ENCODE results near the gene PIK3R2. TPM values are rescaled to one million over a fixed set of nuclear protein-coding genes. Genes with fewer than 3 reads are reported as not detected.

PIK3R2 gene
- total and polyA plus RNA-seq, 2 of the 13 experiments (the other 11 are each of a cell fraction or from before 2014, with no cell fraction given): 18.6 to 25.3 TPM

- TF ChIP-seq, protein P1, sequence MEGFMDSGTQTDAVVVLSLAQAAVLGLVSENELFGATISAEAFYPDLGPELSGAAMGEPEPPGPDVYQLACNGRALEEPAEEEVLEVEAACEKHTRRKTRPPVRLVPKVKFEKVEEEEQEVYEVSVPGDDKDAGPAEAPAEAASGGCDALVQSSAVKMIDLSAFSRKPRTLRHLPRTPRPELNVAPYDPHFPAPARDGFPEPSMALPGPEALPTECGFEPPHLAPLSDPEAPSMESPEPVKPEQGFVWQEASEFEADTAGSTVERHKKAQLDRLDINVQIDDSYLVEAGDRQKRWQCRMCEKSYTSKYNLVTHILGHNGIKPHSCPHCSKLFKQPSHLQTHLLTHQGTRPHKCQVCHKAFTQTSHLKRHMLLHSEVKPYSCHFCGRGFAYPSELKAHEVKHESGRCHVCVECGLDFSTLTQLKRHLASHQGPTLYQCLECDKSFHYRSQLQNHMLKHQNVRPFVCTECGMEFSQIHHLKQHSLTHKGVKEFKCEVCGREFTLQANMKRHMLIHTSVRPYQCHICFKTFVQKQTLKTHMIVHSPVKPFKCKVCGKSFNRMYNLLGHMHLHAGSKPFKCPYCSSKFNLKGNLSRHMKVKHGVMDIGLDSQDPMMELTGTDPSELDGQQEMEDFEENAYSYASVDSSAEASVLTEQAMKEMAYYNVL (CRISPR knock-in tag; IDR thresholded peaks at IDR 0.05; ENCODE audit: borderline replicate concordance): peak; percentile 9; the same call in 1 of the 2 replicates
- TF ChIP-seq ZNF251 (CRISPR knock-in tag; IDR thresholded peaks at IDR 0.05): no peak
- no peak for TF ChIP-seq ZC3H13 (CRISPR knock-in tag; IDR thresholded peaks at IDR 0.05)
- no peak for TF ChIP-seq ZNF788 (CRISPR knock-in tag; IDR thresholded peaks at IDR 0.05; ENCODE audit: borderline replicate concordance)
- TF ChIP-seq, protein P2, sequence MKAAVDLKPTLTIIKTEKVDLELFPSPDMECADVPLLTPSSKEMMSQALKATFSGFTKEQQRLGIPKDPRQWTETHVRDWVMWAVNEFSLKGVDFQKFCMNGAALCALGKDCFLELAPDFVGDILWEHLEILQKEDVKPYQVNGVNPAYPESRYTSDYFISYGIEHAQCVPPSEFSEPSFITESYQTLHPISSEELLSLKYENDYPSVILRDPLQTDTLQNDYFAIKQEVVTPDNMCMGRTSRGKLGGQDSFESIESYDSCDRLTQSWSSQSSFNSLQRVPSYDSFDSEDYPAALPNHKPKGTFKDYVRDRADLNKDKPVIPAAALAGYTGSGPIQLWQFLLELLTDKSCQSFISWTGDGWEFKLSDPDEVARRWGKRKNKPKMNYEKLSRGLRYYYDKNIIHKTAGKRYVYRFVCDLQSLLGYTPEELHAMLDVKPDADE (CRISPR knock-in tag; IDR thresholded peaks at IDR 0.05): no peak; the same call in 1 of the 2 replicates
- no peak for TF ChIP-seq AKAP8 (CRISPR knock-in tag; IDR thresholded peaks at IDR 0.05)
- TF ChIP-seq ETV5 (CRISPR knock-in tag; IDR thresholded peaks at IDR 0.05; ENCODE audit: borderline replicate concordance): no peak
- TF ChIP-seq NFKBIZ (CRISPR knock-in tag; IDR thresholded peaks at IDR 0.05): no peak
- TF ChIP-seq KLF13 (CRISPR knock-in tag; IDR thresholded peaks at IDR 0.05): no peak
- TF ChIP-seq SIN3A (IDR thresholded peaks at IDR 0.05; ENCODE audit: borderline replicate concordance, low read depth, low read length): no peak
- TF ChIP-seq NFAT5 (CRISPR knock-in tag; IDR thresholded peaks at IDR 0.05): no peak
- no peak for TF ChIP-seq TFE3 (CRISPR knock-in tag; IDR thresholded peaks at IDR 0.05)
- TF ChIP-seq ZNF446 (CRISPR knock-in tag; IDR thresholded peaks at IDR 0.05): no peak
- no peak for TF ChIP-seq BRF2 (CRISPR knock-in tag; IDR thresholded peaks at IDR 0.05)
- TF ChIP-seq RFXANK (CRISPR knock-in tag; IDR thresholded peaks at IDR 0.05): no peak
- 0 out of 2 replicates have a peak, but pooled peaks have one; percentile 2 for TF ChIP-seq SP5 (CRISPR knock-in tag; IDR thresholded peaks at IDR 0.05; ENCODE audit: borderline replicate concordance, low read depth)
- TF ChIP-seq ZIK1 (CRISPR knock-in tag; IDR thresholded peaks at IDR 0.05; ENCODE audit: borderline replicate concordance, low read depth): no peak
- TF ChIP-seq ZNF468 (CRISPR knock-in tag; IDR thresholded peaks at IDR 0.05): no peak
- TF ChIP-seq ZNF263 (CRISPR knock-in tag; IDR thresholded peaks at IDR 0.05): peak; percentile 85
- TF ChIP-seq HMGA1 (CRISPR knock-in tag; conservative IDR thresholded peaks at IDR 0.05): no peak
Measured at GRCh38 chr19:18109341-18109732, 43.6 kb upstream of the PIK3R2 start (continued).
